ENCODE data around the gene GUK1.
"Not testable (repeated sequence)": the region's sequence is repeated elsewhere in the genome, so short reads cannot be mapped to it uniquely, and the experiment has no call there.

Gene GUK1

GRCh38 chr1:228178737-228179684 lies 38.9 kb downstream of the GUK1 start:
- no peak for DNase-seq

GRCh38 chr1:228180271-228180958 lies 40.3 kb downstream of the GUK1 start:
- DNase-seq: no peak

- no peak for DNase-seq
Observed at GRCh38 chr1:228180959-228181644, 41.0 kb downstream of the GUK1 start.

- DNase-seq: no peak
Observed at GRCh38 chr1:228181645-228182034, 41.6 kb downstream of the GUK1 start.

- no peak for DNase-seq
Observed at GRCh38 chr1:228182296-228183030, 42.4 kb downstream of the GUK1 start.

- no peak for DNase-seq
Observed at GRCh38 chr1:228184152-228184551, 44.1 kb downstream of the GUK1 start.

- DNase-seq: no peak
Observed at GRCh38 chr1:228185641-228185965, 45.5 kb downstream of the GUK1 start.

- DNase-seq: not testable (repeated sequence)
Observed at GRCh38 chr1:228188249-228188648, 48.2 kb downstream of the GUK1 start.

- DNase-seq: no peak
Observed at GRCh38 chr1:228190182-228190581, 50.1 kb downstream of the GUK1 start.

- no peak for DNase-seq
Observed at GRCh38 chr1:228190778-228191177, 50.7 kb downstream of the GUK1 start.

- no peak for DNase-seq
Observed at GRCh38 chr1:228194436-228194835, 54.4 kb downstream of the GUK1 start.

- no peak for DNase-seq
Observed at GRCh38 chr1:228194921-228195812, 55.1 kb downstream of the GUK1 start.

- DNase-seq: no peak
Observed at GRCh38 chr1:228197555-228198147, 57.6 kb downstream of the GUK1 start.

All from DMS 273 treated with DMSO at 0.1 percent for 48 hours (cell line).